H1 (cell line): ENCODE data around the gene RASSF4. TPM values are rescaled to one million over a fixed set of nuclear protein-coding genes. Genes with fewer than 3 reads are reported as not detected.

Experiments
- BACH1 ChIP-seq: IDR thresholded peaks from 2 replicates; pipeline ENCODE4 v1.6.1; 2012; ENCODE audit warnings: low read length, improper control_type of control experiment
- BRCA1 ChIP-seq: IDR thresholded peaks from 2 replicates; pipeline ENCODE4 v1.6.1; 2012; ENCODE audit warnings: low read depth, low read length, improper control_type of control experiment
- RAD21 ChIP-seq, 2 experiments: IDR thresholded peaks in 1 of 2; conservative IDR thresholded peaks in 1 of 2; 2 replicates each; pipeline ENCODE4 v1.6.1; 2011; ENCODE audit warnings: low read depth in 2 of 2, low read length in 2 of 2, improper control_type of control experiment in 1 of 2, inconsistent platforms in 1 of 2, mild to moderate bottlenecking in 1 of 2, moderate library complexity in 1 of 2
- SP2 ChIP-seq: IDR thresholded peaks from 2 replicates; pipeline ENCODE4 v1.6.1; 2012; ENCODE audit warnings: mild to moderate bottlenecking, low read length, inconsistent platforms
- polyA plus RNA-seq, 7 experiments: library from polyadenylated mRNA; depleted of rRNA in 3 of 7; stranded (reverse) in 5 of 7; unstranded in 2 of 7; fragments of >200 nt in 5 of 7; fragments of 200-250 nt in 2 of 7; gene quantifications; 1 replicate in 5 of 7; 2 replicates in 1 of 7; 4 replicates in 1 of 7; pipeline versions ENCODE4 v1.2.1 to v1.2.3, GENCODE V29; 2011 to 2013; ENCODE audit warnings: missing spikeins in 2 of 7, mixed read lengths in 2 of 7
- total RNA-seq: library from RNA; stranded (reverse); fragmentation: NEBNext Ultra II Directional; extraction: Animal tissue kit (Norgen Biotek cat#: 25700); gene quantifications from 2 replicates; pipeline ENCODE4 v1.2.1, GENCODE V29; 2021

The RASSF4 gene
- total and polyA plus RNA-seq, 2 of the 8 experiments (the other 6 are each of a cell fraction or from before 2014, with no cell fraction given), result 14.3 to 14.5 TPM

- TF ChIP-seq RAD21 (IDR thresholded peaks at IDR 0.05 in 1 of 2, conservative IDR thresholded peaks at IDR 0.05 in 1 of 2; ENCODE audit: low read depth in 2 of 2, low read length in 2 of 2) (no peak), BACH1 (no peak), SP2 (no peak), BRCA1 (no peak)
Observed at GRCh38 chr10:44922021-44922420, 37.6 kb upstream of the RASSF4 start (continued).
